Measurements from ENCODE around the gene KIF26A. TPM values are rescaled to one million over a fixed set of nuclear protein-coding genes. Genes with fewer than 3 reads are reported as not detected.
"Not testable (repeated sequence)": the region's sequence is repeated elsewhere in the genome, so short reads cannot be mapped to it uniquely, and the experiment has no call there.

The KIF26A gene
- total and polyA plus RNA-seq, 2 of the 4 experiments (the other 2 are of a cell fraction), result not detected

DNA sequence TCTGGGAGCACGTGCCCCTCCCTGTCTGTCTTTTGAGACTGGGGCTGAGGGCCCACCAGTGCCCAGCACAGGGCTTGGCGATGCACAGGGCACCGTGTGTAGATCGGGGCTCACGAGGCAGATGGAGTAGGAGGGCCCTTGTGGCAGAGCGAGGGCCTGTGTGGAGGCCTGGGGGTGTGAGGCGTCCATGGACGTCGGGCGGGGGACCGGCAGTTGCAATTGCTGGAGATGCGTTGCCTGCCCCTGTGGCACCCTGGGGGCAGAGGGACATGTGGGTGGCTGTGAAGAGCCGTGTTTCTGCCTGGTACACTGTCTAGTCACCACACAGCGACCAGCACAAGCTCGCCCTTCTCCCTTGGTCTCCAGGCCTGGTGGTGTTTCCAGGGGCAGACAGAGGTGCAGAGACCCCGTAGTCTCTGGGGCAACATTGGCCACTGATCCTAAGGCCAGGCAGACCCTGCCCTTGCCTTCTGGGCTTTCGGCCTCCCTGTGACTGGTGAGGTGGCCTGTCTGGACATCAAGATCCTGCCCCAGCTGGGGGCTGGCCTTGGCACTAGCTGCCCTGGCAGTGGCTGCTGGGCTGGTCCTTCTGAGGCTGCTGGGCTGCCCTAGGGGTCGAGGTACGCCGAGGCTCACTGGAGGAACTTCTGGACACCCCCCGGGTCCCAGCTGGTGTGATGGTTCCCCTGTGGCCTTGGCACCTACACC is 14.5 kb downstream of the KIF26A start:
- no peaks in the 10 kb centered on the region for H3K27me3 ChIP-seq (ENCODE audit: control insufficient read depth, insufficient read depth, low read length)
- no peak overlapping the region for H3K14ac ChIP-seq (replicated peaks; ENCODE audit: low read depth, low read length)
- H3K56ac ChIP-seq (ENCODE audit: extremely low read depth, insufficient read depth, low read length), result no peak overlapping the region
- H2AK9ac ChIP-seq (replicated peaks; ENCODE audit: low read depth, low read length, poor library complexity), result no peak overlapping the region
- no peak overlapping the region for H2AFZ ChIP-seq (replicated peaks; ENCODE audit: low read length, poor library complexity)
- H3K4ac ChIP-seq (ENCODE audit: low read depth, low read length), result no peak overlapping the region
- BruUV-seq (replicated peaks), result no TSS peak
- no peak overlapping the region for H3K18ac ChIP-seq (ENCODE audit: low read depth, low read length)
- no peak overlapping the region for H3K23ac ChIP-seq (ENCODE audit: low read depth, low read length)
- ChIA-PET POLR2A (ENCODE audit: unreplicated experiment) (no interaction called here), CTCF (no interaction called here)
- no peak overlapping the region for H3K27ac ChIP-seq (ENCODE audit: insufficient read depth, low read length)
- H4K8ac ChIP-seq (ENCODE audit: low read depth in 2 of 2, low read length in 2 of 2), result no peak overlapping the region
- H2BK5ac ChIP-seq (ENCODE audit: low read depth, low read length, poor library complexity, severe bottlenecking), result no peak overlapping the region
- no peaks in the 10 kb centered on the region for H3K9me1 ChIP-seq (ENCODE audit: insufficient read depth, low read length)
- H4K20me1 ChIP-seq (ENCODE audit: insufficient read depth, low read length), result no peaks in the 10 kb centered on the region
- H4K5ac ChIP-seq (ENCODE audit: low read depth, low read length), result no peak overlapping the region
- no peak overlapping the region for H3K4me2 ChIP-seq (ENCODE audit: low read depth, low read length)
- H3K9me3 ChIP-seq (ENCODE audit: control insufficient read depth, insufficient read depth, low read length), result peaks cover 3% of the 10 kb centered on the region
- dilution Hi-C loops (cut with HindIII; ENCODE audit: low sequenced_read_pairs, unreplicated experiment), result no loop called here
- ATAC-seq (ENCODE audit: low read depth) (no peak), DNase-seq (no peak)
- no peak overlapping the region for H2BK120ac ChIP-seq (ENCODE audit: low read depth, low read length)
- H2BK20ac ChIP-seq (ENCODE audit: low read depth, low read length), result no peak overlapping the region
- H3K4me1 ChIP-seq (ENCODE audit: control insufficient read depth, insufficient read depth, low read length), result no peaks in the 10 kb centered on the region
- WGBS, 2 experiments (ENCODE audit: extremely low coverage in 2 of 2, insufficient read length in 1 of 2), result 65% methylated on average over 7 of the region's 21 CpGs; no CpG with 5 or more reads in 1 of the 2 experiments
- H2AK5ac ChIP-seq (ENCODE audit: low read depth, low read length), result no peak overlapping the region
- H3K36me3 ChIP-seq (ENCODE audit: control insufficient read depth, insufficient read depth, low read length), result no peaks in the 10 kb centered on the region
- in situ Hi-C loops (cut with MboI; ENCODE audit: low sequenced_read_pairs), result no loop called here
- no peak overlapping the region for H3K9ac ChIP-seq (ENCODE audit: low read depth, low read length)
- H2BK15ac ChIP-seq (ENCODE audit: low read depth, low read length), result no peak overlapping the region
- TF ChIP-seq BHLHE40 (IDR thresholded peaks at IDR 0.05; ENCODE audit: low read depth, low read length) (no peak), SMC3 (IDR thresholded peaks at IDR 0.05; ENCODE audit: low read depth, low read length) (no peak), CEBPB (IDR thresholded peaks at IDR 0.05; ENCODE audit: low read depth, low read length) (no peak), RCOR1 (IDR thresholded peaks at IDR 0.05; ENCODE audit: insufficient replicate concordance, low read length) (no peak), MAZ (IDR thresholded peaks at IDR 0.05; ENCODE audit: borderline replicate concordance, low read depth, low read length) (no peak)
- TF ChIP-seq, protein P1, sequence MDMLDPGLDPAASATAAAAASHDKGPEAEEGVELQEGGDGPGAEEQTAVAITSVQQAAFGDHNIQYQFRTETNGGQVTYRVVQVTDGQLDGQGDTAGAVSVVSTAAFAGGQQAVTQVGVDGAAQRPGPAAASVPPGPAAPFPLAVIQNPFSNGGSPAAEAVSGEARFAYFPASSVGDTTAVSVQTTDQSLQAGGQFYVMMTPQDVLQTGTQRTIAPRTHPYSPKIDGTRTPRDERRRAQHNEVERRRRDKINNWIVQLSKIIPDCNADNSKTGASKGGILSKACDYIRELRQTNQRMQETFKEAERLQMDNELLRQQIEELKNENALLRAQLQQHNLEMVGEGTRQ (IDR thresholded peaks at IDR 0.05; ENCODE audit: low read depth, low read length), result no peak
- no peaks in the 10 kb centered on the region for H3K79me1 ChIP-seq (ENCODE audit: low read depth in 1 of 2, low read length in 2 of 2)
- H3K4me3 ChIP-seq (ENCODE audit: insufficient read depth, low read depth, low read length), result no peak overlapping the region
- H4K91ac ChIP-seq (ENCODE audit: insufficient read depth, low read depth, low read length), result no peak overlapping the region
- intact Hi-C loops (cut with micrococcal nuclease), result no loop called here

DNA sequence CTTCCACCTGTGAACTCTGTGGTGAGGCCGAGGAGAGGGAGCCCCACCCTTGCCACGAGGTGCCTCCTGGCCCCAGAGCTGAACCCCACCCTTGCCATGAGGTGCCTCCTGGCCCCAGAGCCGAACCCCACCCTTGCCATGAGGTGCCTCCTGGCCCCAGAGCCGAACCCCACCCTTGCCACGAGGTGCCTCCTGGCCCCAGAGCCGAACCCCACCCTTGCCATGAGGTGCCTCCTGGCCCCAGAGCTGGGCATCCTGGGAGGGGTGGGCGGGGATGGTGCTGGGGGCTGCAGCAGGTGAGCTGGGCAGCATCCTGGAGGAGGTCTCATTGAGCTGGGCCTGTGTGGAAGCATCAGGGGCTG is 15.0 kb downstream of the KIF26A start:
- H4K91ac ChIP-seq (ENCODE audit: insufficient read depth, low read depth, low read length); DNase-seq; H3K9me3 ChIP-seq (ENCODE audit: control insufficient read depth, insufficient read depth, low read length); H3K23ac ChIP-seq (ENCODE audit: low read depth, low read length); ATAC-seq (ENCODE audit: low read depth); H2AK5ac ChIP-seq (ENCODE audit: low read depth, low read length); BruUV-seq (replicated peaks); in situ Hi-C loops (cut with MboI; ENCODE audit: low sequenced_read_pairs); H3K79me1 ChIP-seq (ENCODE audit: low read depth in 1 of 2, low read length in 2 of 2); H2AK9ac ChIP-seq (replicated peaks; ENCODE audit: low read depth, low read length, poor library complexity); H2AFZ ChIP-seq (replicated peaks; ENCODE audit: low read length, poor library complexity); intact Hi-C loops (cut with micrococcal nuclease); H3K14ac ChIP-seq (replicated peaks; ENCODE audit: low read depth, low read length); H4K8ac ChIP-seq (ENCODE audit: low read depth in 2 of 2, low read length in 2 of 2); H3K36me3 ChIP-seq (ENCODE audit: control insufficient read depth, insufficient read depth, low read length); H3K9ac ChIP-seq (ENCODE audit: low read depth, low read length); H2BK5ac ChIP-seq (ENCODE audit: low read depth, low read length, poor library complexity, severe bottlenecking); H3K4me3 ChIP-seq (ENCODE audit: insufficient read depth, low read depth, low read length); H4K20me1 ChIP-seq (ENCODE audit: insufficient read depth, low read length); CTCF ChIA-PET; H3K4ac ChIP-seq (ENCODE audit: low read depth, low read length); H3K4me2 ChIP-seq (ENCODE audit: low read depth, low read length); H3K18ac ChIP-seq (ENCODE audit: low read depth, low read length); H3K4me1 ChIP-seq (ENCODE audit: control insufficient read depth, insufficient read depth, low read length); H3K27me3 ChIP-seq (ENCODE audit: control insufficient read depth, insufficient read depth, low read length); H3K27ac ChIP-seq (ENCODE audit: insufficient read depth, low read length); H2BK20ac ChIP-seq (ENCODE audit: low read depth, low read length); H4K5ac ChIP-seq (ENCODE audit: low read depth, low read length); H3K56ac ChIP-seq (ENCODE audit: extremely low read depth, insufficient read depth, low read length); H3K9me1 ChIP-seq (ENCODE audit: insufficient read depth, low read length); POLR2A ChIA-PET (ENCODE audit: unreplicated experiment); H2BK15ac ChIP-seq (ENCODE audit: low read depth, low read length); H2BK120ac ChIP-seq (ENCODE audit: low read depth, low read length); dilution Hi-C loops (cut with HindIII; ENCODE audit: low sequenced_read_pairs, unreplicated experiment): not testable (repeated sequence)
- WGBS, 2 experiments (ENCODE audit: extremely low coverage in 2 of 2, insufficient read length in 1 of 2), result 30% methylated on average over 2 of the region's 7 CpGs; no CpG with 5 or more reads in 1 of the 2 experiments

All from IMR-90 (cell line).